ENCODE measurements around the gene TMTC2. TPM values are rescaled to one million over a fixed set of nuclear protein-coding genes. Genes with fewer than 3 reads are reported as not detected.

Gene TMTC2
- total and polyA plus RNA-seq, 2 donors from 2014 or later = 6.0 to 32.9 TPM

GRCh38 chr12:83086023-83086422 is 399.3 kb downstream of the TMTC2 start:
- DNase-seq (no peak), FAIRE-seq (no peak)
- H3K27ac ChIP-seq (ENCODE audit: low read depth in 2 of 2, low read length in 2 of 2) = no peak overlapping the region
- intact Hi-C loops (cut with DNase I) = no loop called here
- H3K36me3 ChIP-seq (ENCODE audit: control insufficient read depth in 2 of 3, insufficient read depth in 3 of 3, low read length in 3 of 3) = no peaks in the 10 kb centered on the region
- no peaks in the 10 kb centered on the region for H3K9me3 ChIP-seq (ENCODE audit: control insufficient read depth in 2 of 3, insufficient read depth in 1 of 3, low read length in 3 of 3)
- no peak overlapping the region for H3K4me3 ChIP-seq (ENCODE audit: low read length in 3 of 3)
- H3K4me1 ChIP-seq (ENCODE audit: control insufficient read depth in 2 of 3, insufficient read depth in 2 of 3, low read depth in 1 of 3, low read length in 3 of 3) = peaks cover 0 to 3% (median 0%) of the 10 kb centered on the region in 3 donors
- TF ChIP-seq CTCF (IDR thresholded peaks at IDR 0.05; ENCODE audit: borderline replicate concordance, extremely low read depth, insufficient read depth) = no peak
- H3K9ac ChIP-seq (ENCODE audit: low read length in 3 of 3) = no peak overlapping the region
- H3K27me3 ChIP-seq (ENCODE audit: control insufficient read depth, insufficient read depth, low read length) = no peaks in the 10 kb centered on the region

- H3K4me3 ChIP-seq (ENCODE audit: low read length in 3 of 3) = no peak overlapping the region
- no peaks in the 10 kb centered on the region for H3K27me3 ChIP-seq (ENCODE audit: control insufficient read depth, insufficient read depth, low read length)
- H3K36me3 ChIP-seq (ENCODE audit: control insufficient read depth in 2 of 3, insufficient read depth in 3 of 3, low read length in 3 of 3) = no peaks in the 10 kb centered on the region
- no peaks in the 10 kb centered on the region for H3K9me3 ChIP-seq (ENCODE audit: control insufficient read depth in 2 of 3, insufficient read depth in 1 of 3, low read length in 3 of 3)
- FAIRE-seq = no peak
- no peak for TF ChIP-seq CTCF (IDR thresholded peaks at IDR 0.05; ENCODE audit: borderline replicate concordance, extremely low read depth, insufficient read depth)
- intact Hi-C loops (cut with DNase I) = no loop called here
- H3K4me1 ChIP-seq (ENCODE audit: control insufficient read depth in 2 of 3, insufficient read depth in 2 of 3, low read depth in 1 of 3, low read length in 3 of 3) = no peaks in the 10 kb centered on the region
- no peak for DNase-seq
- H3K9ac ChIP-seq (ENCODE audit: low read length in 3 of 3) = no peak overlapping the region
- no peak overlapping the region for H3K27ac ChIP-seq (ENCODE audit: low read depth in 2 of 2, low read length in 2 of 2)
Measured at GRCh38 chr12:83089575-83089974, 402.9 kb downstream of the TMTC2 start.

DNA sequence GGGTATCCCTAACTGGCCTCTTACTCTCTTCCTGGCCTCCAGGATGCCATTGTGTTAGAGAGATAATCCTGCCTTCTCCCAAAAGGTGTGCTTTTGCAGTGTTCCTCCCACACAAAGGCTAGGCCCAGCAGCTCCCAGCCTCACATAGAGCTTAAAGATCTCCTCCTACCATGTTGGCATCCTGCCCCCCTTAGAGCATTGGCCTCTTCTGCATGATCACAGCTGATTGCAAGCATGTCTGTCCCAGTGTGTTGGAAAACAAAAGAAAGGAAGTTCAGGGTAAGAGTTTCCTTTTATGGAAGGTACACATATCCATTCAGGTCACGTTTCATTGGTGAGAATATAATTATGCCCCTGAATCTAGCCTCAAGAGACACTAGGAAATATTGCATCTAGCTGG is 405.4 kb downstream of the TMTC2 start:
- no peak for TF ChIP-seq CTCF (IDR thresholded peaks at IDR 0.05; ENCODE audit: borderline replicate concordance, extremely low read depth, insufficient read depth)
- no peaks in the 10 kb centered on the region for H3K27me3 ChIP-seq (ENCODE audit: control insufficient read depth, insufficient read depth, low read length)
- H3K4me1 ChIP-seq (ENCODE audit: control insufficient read depth in 2 of 3, insufficient read depth in 2 of 3, low read depth in 1 of 3, low read length in 3 of 3) = no peaks in the 10 kb centered on the region
- DNase-seq = no peak
- H3K36me3 ChIP-seq (ENCODE audit: control insufficient read depth in 2 of 3, insufficient read depth in 3 of 3, low read length in 3 of 3) = no peaks in the 10 kb centered on the region
- H3K4me3 ChIP-seq (ENCODE audit: low read length in 3 of 3) = no peak overlapping the region
- intact Hi-C loops (cut with DNase I) = no loop called here
- H3K9me3 ChIP-seq (ENCODE audit: control insufficient read depth in 2 of 3, insufficient read depth in 1 of 3, low read length in 3 of 3) = no peaks in the 10 kb centered on the region
- FAIRE-seq = no peak
- H3K27ac ChIP-seq (ENCODE audit: low read depth in 2 of 2, low read length in 2 of 2) = no peak overlapping the region
- H3K9ac ChIP-seq (ENCODE audit: low read length in 3 of 3) = no peak overlapping the region

DNA sequence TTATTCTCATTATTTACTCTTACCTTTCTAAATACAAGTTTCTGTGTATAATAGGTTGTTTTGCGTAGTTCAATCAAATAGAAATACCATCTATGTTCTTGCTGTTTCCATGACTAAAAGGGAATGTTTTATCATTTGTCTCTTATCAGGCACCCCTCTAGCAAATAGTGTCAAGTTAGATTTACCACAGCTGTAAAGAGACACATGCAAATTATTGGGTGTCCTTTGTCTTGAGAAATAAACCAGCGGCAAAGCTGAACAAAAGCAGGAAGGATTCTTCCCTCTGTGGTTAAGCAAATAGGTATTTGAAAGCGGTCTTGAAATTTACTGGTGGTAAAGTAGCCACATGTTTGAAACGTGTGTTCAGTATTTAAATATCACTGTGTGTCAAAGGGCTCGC is 405.9 kb downstream of the TMTC2 start:
- no peaks in the 10 kb centered on the region for H3K4me1 ChIP-seq (ENCODE audit: control insufficient read depth in 2 of 3, insufficient read depth in 2 of 3, low read depth in 1 of 3, low read length in 3 of 3)
- no peak overlapping the region for H3K9ac ChIP-seq (ENCODE audit: low read length in 3 of 3)
- TF ChIP-seq CTCF (IDR thresholded peaks at IDR 0.05; ENCODE audit: borderline replicate concordance, extremely low read depth, insufficient read depth) = no peak
- H3K4me3 ChIP-seq (ENCODE audit: low read length in 3 of 3) = no peak overlapping the region
- intact Hi-C loops (cut with DNase I) = no loop called here
- no peak overlapping the region for H3K27ac ChIP-seq (ENCODE audit: low read depth in 2 of 2, low read length in 2 of 2)
- no peaks in the 10 kb centered on the region for H3K9me3 ChIP-seq (ENCODE audit: control insufficient read depth in 2 of 3, insufficient read depth in 1 of 3, low read length in 3 of 3)
- FAIRE-seq = no peak
- no peaks in the 10 kb centered on the region for H3K36me3 ChIP-seq (ENCODE audit: control insufficient read depth in 2 of 3, insufficient read depth in 3 of 3, low read length in 3 of 3)
- DNase-seq = no peak
- H3K27me3 ChIP-seq (ENCODE audit: control insufficient read depth, insufficient read depth, low read length) = no peaks in the 10 kb centered on the region
